Activated T-cell treated with anti-CD3 and anti-CD28 coated beads, Interleukin-2, amount 50 U/mL, for 24 hours (primary cell): ENCODE data around the gene ATP1A1.

Experiments used
- DNase-seq: peaks from one replicate; pipeline ENCODE4 v3.0.0-alpha.2; 2020
- H3K27ac Mint-ChIP-seq: 2 replicates; pipeline ENCODE4 v1.8.0; 2020; ENCODE audit warnings: mild to moderate bottlenecking, mixed read lengths
- H3K27me3 Mint-ChIP-seq: 2 replicates; pipeline ENCODE4 v1.8.0; 2020; ENCODE audit warnings: mixed read lengths
- H3K36me3 Mint-ChIP-seq: 2 replicates; pipeline ENCODE4 v1.8.0; 2020; ENCODE audit warnings: low read depth, mixed read lengths
- H3K4me1 Mint-ChIP-seq: 2 replicates; pipeline ENCODE4 v1.8.0; 2020; ENCODE audit warnings: low read depth, mixed read lengths
- H3K4me3 Mint-ChIP-seq: 2 replicates; pipeline ENCODE4 v1.8.0; 2020; ENCODE audit warnings: mild to moderate bottlenecking, moderate library complexity, mixed read lengths
- H3K9me3 Mint-ChIP-seq: 2 replicates; pipeline ENCODE4 v1.8.0; 2020; ENCODE audit warnings: mixed read lengths

The ATP1A1 gene

DNA sequence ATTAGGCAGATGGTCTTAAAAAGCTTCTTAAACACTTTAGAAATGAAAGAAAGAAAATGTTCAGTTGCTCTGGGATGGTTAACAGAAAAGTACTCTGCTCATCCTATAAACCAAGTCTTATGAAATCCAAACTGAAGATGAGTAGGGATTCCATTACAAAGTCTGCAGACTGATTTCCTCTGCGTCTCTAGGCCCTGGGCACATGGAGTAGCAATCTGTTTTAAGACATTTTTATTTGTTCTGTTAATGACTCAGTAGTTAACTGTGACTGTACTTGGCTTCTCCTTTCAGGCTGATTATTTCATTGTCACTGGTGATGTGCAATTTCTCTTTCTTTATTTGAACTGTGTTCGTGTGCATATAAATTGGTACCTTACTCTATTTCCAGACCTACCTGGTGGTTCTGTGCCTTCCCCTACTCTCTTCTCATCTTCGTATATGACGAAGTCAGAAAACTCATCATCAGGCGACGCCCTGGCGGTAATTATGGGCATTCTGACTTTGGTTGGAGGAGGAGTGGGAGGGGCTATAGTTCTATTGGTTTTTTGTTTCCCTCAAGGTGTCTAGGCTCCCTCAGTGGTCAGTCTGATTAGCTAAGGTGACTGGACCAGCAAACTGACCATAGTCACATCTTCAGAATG is 30.6 kb downstream of the ATP1A1 start:
- Mint-ChIP-seq H3K27ac (peak overlapping the region; percentile 86), H3K9me3 (no peaks in the 10 kb centered on the region), H3K4me1 (peaks cover 32% of the 10 kb centered on the region)

DNA sequence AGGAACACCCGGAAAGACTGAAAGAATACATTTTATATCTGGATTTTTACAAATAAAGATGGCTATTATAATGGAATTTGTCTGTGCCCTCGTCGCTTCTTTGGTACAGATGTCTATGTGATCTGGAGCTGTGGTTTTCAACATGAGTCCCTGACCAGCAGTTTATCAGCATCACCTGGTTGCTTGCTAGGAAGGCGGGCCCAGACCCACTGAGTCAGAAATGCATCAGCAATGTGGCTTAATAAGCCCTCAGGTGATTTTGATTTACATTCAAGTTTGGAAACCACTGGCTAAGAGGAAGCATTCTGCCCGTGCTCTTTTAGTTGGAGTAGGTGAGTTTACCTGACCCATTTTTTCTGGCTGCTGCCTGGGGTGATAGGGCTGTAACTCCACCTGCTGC is 31.7 kb downstream of the ATP1A1 start:
- Mint-ChIP-seq H3K27me3 (no peaks in the 10 kb centered on the region), H3K36me3 (peaks cover 99% of the 10 kb centered on the region), H3K9me3 (no peaks in the 10 kb centered on the region), H3K27ac (peak overlapping the region; percentile 76), H3K4me3 (no peak overlapping the region), H3K4me1 (peaks cover 39% of the 10 kb centered on the region)
- no peak for DNase-seq

More for the DNA sequence above, 30.6 kb downstream of the ATP1A1 start:
- no peaks in the 10 kb centered on the region for H3K27me3 Mint-ChIP-seq
- no peak overlapping the region for H3K4me3 Mint-ChIP-seq
- no peak for DNase-seq
- peaks cover 99% of the 10 kb centered on the region for H3K36me3 Mint-ChIP-seq

DNA sequence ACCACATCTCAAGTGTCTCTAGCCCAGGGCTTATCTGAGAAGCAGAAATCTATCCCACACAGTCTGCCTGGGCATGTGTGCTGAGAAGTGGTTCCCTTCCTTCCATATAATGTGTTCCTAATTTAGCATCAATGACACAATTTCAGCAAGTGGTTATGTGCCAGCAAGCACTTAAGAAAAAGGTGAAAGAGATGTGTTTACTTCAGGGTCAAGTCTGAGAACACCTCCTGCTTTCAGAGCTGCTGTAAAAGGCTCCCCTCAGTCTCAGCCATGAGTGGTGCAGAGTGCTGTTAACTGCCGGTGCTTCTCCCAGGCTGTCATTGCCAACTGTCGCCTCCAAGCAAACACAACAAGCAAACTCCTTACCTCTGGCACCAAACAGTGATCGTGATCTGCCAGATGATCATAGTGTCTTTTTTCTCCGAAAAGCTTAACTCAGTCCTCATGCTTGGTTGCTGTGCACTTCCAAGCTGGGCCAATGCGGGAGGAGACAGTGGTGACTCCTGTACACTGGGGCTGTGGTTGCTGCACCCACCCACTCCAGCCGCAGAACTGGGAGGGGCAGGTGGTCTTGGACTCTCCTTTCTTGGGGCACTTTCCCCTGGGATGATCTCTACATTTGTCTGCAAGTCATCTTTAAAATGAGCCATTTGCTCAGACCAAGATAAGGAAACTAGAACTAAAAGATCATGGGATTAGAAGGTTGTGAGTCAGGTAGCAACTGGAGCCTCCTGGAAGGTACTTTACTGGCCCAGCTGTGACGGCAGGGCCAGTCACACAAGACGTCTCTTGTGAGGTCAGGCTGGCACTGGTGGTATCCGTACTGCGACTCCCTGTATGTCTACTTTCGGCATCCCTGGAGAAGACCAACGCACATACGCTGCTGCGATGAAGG is 32.4 kb downstream of the ATP1A1 start:
- no peak for DNase-seq
- H3K9me3 Mint-ChIP-seq, result no peaks in the 10 kb centered on the region
- H3K36me3 Mint-ChIP-seq, result peaks cover 92% of the 10 kb centered on the region
- peaks cover 36% of the 10 kb centered on the region for H3K4me1 Mint-ChIP-seq
- H3K4me3 Mint-ChIP-seq, result no peak overlapping the region
- peak overlapping the region; percentile 76 for H3K27ac Mint-ChIP-seq
- no peaks in the 10 kb centered on the region for H3K27me3 Mint-ChIP-seq

DNA sequence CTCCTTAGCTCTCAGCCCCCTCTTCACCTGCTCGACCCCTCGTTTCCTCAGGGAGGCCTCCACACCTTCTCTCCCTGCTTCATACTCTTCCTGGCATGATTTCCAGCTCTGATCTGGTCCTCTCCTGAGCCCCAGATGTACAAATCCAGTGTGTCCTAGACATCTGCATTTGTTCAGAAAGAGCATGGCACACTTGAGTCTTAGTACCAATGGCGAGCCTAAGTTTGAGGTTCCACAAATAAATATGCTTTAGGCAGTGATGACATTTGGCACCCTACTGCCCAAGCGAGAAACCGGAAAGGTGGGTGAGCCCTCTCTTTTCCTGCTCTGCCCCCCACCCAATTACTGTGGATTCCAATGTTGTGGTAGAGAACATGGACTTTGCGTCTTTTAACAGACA is 34.0 kb downstream of the ATP1A1 start:
- peaks cover 31% of the 10 kb centered on the region for H3K4me1 Mint-ChIP-seq
- H3K36me3 Mint-ChIP-seq, result peaks cover 76% of the 10 kb centered on the region
- H3K27ac Mint-ChIP-seq, result peak overlapping the region; percentile 42
- H3K27me3 Mint-ChIP-seq, result no peaks in the 10 kb centered on the region
- no peak overlapping the region for H3K4me3 Mint-ChIP-seq
- DNase-seq, result no peak
- H3K9me3 Mint-ChIP-seq, result no peaks in the 10 kb centered on the region

DNA sequence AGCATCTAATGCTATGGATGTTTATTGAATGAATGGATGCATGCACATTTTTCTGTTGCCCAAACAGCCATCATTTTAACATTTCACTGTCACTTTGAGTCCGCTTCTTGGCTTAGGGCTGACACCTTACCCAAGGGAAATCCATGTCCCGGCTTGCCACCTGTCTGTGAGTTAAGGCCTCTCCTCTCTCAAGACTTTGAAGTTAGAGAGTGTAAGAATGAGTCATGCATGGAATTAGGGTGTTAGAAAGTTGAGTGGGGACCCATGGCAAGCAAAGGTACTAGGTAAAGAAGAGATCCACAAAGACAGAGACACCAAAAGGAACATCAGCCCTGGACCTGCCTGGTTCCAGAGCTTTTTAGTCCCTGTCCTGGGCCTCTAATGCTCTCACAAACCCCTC is 35.1 kb downstream of the ATP1A1 start:
- H3K9me3 Mint-ChIP-seq, result no peaks in the 10 kb centered on the region
- peaks cover 65% of the 10 kb centered on the region for H3K36me3 Mint-ChIP-seq
- H3K4me3 Mint-ChIP-seq, result no peak overlapping the region
- no peak for DNase-seq
- peak overlapping the region; percentile 16 for H3K27ac Mint-ChIP-seq
- H3K4me1 Mint-ChIP-seq, result peaks cover 32% of the 10 kb centered on the region
- no peaks in the 10 kb centered on the region for H3K27me3 Mint-ChIP-seq

DNA sequence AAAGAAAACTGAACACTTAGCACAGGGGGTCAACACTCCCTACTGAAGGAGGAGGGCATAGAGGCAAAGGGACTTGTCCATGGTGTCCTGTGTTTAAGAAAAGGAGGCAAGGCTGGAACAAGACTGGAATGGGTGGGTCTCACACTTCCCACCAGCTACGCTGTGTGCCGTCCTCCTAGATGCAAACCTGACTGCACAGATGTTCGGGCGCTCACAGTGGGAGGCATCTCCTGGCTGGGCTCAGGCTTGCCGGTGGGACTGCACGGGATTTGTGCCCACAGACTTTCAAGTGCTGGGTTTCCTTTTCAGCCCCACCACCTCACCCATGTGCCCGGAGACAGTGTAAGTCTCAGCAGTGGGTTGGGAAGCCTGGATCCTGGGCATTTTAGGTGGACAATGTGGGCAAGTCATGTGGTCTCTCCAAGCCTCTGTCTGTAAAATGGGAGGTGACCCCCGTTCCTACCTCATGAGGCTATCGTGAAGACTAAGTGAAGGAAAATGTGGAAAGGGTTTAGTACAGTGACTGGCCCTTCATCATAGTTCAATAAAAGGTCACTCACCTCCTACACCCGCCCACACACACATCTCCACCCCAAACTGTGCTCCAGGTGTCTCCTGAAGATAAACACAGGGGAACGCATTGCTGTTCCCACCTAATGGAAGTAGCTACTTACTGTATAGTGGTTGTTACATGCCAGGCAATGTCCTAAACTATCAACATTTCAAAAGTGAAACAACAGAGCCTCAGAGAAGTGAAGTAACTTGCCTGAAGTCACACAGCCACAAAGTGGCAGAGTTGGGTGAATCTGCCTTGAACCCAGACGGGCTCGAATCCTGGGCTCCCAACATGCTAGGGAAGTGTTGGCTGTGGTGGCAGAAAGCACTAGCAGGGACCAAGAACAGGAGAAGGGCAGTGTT is 36.0 kb downstream of the ATP1A1 start:
- H3K27me3 Mint-ChIP-seq, result no peaks in the 10 kb centered on the region
- H3K4me3 Mint-ChIP-seq, result no peak overlapping the region
- peaks cover 38% of the 10 kb centered on the region for H3K4me1 Mint-ChIP-seq
- H3K27ac Mint-ChIP-seq, result no peak overlapping the region
- peaks cover 56% of the 10 kb centered on the region for H3K36me3 Mint-ChIP-seq
- no peaks in the 10 kb centered on the region for H3K9me3 Mint-ChIP-seq
- DNase-seq, result no peak

DNA sequence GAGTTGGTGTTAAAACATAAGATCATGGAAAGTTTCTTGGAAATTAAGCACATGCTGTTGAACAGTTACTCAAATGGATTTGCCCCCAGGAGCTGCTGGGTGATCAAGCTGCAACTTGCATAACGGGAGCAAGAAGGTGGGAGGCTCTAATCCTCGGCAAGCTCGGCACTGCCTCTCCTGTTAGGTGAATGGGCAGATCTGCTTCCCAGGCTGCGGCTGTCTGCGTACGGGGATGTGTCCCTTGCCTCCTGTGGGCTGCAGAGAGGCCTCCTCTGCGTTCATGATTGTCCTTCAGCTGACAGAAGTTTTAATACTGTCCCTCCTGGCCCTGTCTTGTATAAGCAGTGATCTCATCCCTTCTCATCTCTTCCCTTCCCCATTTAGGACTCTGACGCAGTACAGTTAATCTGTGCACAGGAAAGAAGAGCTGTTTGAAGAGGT is 36.7 kb downstream of the ATP1A1 start:
- DNase-seq, result no peak
- H3K9me3 Mint-ChIP-seq, result no peaks in the 10 kb centered on the region
- H3K27ac Mint-ChIP-seq, result peak overlapping the region; percentile 6
- peaks cover 37% of the 10 kb centered on the region for H3K4me1 Mint-ChIP-seq
- peaks cover 50% of the 10 kb centered on the region for H3K36me3 Mint-ChIP-seq
- no peaks in the 10 kb centered on the region for H3K27me3 Mint-ChIP-seq
- no peak overlapping the region for H3K4me3 Mint-ChIP-seq

DNA sequence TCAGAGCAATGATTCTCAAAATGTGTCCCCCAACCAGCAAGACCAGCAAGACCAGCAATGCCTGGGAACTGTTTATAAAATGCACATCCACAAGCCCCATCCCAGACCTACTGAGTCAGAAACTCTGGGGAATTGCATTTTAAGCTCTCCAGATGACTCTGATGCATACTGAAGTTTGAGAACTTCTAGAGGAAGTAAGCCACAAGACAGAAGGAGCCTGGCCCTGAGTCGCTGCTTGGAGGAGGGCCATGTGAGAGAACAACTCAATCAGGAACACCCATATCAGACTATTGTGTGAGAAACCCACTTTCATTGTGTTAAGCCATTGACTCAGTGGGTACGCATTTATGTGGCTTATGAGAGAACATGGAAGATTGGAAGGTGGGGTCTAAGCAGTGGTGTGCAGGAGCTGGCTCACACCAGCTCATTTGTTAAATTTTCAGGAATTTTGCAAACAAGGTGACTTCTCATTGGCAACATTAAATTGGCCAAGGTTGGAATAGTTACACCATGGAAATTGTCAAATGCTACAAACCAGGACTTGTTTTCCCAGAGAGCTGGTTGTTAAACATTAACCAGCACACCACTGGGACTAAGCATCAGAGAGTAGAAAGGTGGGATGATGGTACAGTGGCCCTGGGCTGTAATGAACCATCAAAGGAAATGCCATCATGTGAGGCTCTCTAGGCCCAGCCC is 38.9 kb downstream of the ATP1A1 start:
- no peak overlapping the region for H3K27ac Mint-ChIP-seq
- DNase-seq, result no peak
- H3K27me3 Mint-ChIP-seq, result no peaks in the 10 kb centered on the region
- H3K4me3 Mint-ChIP-seq, result no peak overlapping the region
- H3K9me3 Mint-ChIP-seq, result no peaks in the 10 kb centered on the region
- H3K36me3 Mint-ChIP-seq, result peaks cover 40% of the 10 kb centered on the region
- H3K4me1 Mint-ChIP-seq, result peaks cover 44% of the 10 kb centered on the region

DNA sequence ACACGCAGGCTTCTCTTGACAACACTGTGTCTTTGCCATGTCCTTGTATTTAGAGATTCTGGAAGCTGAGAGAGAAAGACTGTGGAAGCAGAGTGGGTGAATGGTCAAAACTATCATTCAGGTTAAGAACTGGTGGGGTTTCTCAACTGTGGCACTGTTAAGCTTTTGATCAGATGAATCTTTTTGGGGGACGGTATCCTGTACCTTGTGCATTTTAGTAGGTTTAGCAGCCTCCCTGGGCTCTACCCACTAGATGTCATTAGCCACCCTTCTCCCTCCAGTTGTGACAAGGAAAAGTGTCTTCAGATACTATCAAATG is 39.4 kb downstream of the ATP1A1 start:
- no peak overlapping the region for H3K27ac Mint-ChIP-seq
- no peaks in the 10 kb centered on the region for H3K27me3 Mint-ChIP-seq
- H3K36me3 Mint-ChIP-seq, result peaks cover 35% of the 10 kb centered on the region
- H3K4me1 Mint-ChIP-seq, result peaks cover 46% of the 10 kb centered on the region
- no peak overlapping the region for H3K4me3 Mint-ChIP-seq
- DNase-seq, result no peak
- H3K9me3 Mint-ChIP-seq, result no peaks in the 10 kb centered on the region

DNA sequence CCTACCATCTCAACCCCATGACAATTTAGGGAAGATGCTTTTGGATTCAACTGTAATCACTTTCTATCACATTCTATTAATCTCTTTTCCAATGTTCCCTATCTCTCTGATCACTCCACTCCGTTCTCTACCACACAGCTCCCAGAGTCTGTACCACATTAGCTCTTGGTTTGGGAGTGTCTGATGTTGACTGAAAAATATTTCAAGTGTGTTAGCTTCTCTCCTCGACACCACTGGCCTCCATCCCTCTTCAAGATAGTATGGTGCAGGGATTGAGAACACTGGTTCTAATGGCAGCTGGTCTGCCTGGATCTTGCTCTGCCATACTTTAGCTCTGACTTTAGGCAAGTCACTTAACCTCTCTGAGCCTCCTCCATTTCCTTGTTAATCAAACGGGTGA is 39.9 kb downstream of the ATP1A1 start:
- Mint-ChIP-seq H3K36me3 (peaks cover 32% of the 10 kb centered on the region), H3K27ac (no peak overlapping the region), H3K4me1 (peaks cover 46% of the 10 kb centered on the region), H3K4me3 (no peak overlapping the region), H3K9me3 (no peaks in the 10 kb centered on the region), H3K27me3 (no peaks in the 10 kb centered on the region)
- no peak for DNase-seq

DNA sequence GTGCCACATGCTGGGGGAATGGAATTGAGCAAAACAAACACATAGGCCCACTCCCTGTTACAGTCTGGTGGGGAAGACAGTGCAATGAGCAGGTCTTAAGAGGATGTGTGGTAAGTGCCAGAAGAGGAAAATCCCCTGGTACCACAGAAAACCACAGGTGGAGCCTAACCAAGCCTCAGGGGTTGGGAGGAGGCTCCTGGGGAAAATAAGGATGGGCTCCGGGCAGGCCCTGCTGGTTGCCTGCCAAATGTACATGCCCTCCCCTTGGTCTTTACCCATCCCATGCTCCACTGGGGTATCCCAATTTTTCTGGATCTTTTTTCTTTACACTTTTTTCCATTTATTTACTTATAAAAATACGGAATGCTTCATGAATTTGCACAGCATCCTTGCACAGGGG is 40.4 kb downstream of the ATP1A1 start:
- Mint-ChIP-seq H3K27me3 (no peaks in the 10 kb centered on the region), H3K9me3 (no peaks in the 10 kb centered on the region), H3K36me3 (peaks cover 32% of the 10 kb centered on the region), H3K4me1 (peaks cover 42% of the 10 kb centered on the region), H3K27ac (no peak overlapping the region), H3K4me3 (no peak overlapping the region)
- no peak for DNase-seq

DNA sequence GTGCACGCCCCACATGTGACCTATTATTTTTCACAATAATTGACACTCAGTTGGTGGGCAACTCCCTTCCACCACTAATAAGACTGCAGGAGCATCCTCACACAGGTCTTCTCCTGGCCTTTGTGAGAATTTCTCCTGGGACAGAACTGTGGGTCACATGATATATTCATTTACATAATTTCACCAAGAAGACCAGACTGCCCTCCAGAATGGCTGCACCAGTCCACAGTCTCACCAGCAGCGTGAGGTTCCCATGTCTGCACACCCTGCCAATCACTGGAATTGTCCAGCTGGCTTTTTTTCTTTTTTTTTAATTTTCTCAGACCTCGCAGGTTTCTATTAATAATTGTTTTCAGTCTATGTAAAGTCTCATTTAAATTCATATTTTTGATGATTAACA is 41.3 kb downstream of the ATP1A1 start:
- Mint-ChIP-seq H3K9me3 (no peaks in the 10 kb centered on the region), H3K27me3 (no peaks in the 10 kb centered on the region), H3K36me3 (peaks cover 23% of the 10 kb centered on the region), H3K4me1 (peaks cover 43% of the 10 kb centered on the region), H3K27ac (no peak overlapping the region), H3K4me3 (no peak overlapping the region)
- no peak for DNase-seq

DNA sequence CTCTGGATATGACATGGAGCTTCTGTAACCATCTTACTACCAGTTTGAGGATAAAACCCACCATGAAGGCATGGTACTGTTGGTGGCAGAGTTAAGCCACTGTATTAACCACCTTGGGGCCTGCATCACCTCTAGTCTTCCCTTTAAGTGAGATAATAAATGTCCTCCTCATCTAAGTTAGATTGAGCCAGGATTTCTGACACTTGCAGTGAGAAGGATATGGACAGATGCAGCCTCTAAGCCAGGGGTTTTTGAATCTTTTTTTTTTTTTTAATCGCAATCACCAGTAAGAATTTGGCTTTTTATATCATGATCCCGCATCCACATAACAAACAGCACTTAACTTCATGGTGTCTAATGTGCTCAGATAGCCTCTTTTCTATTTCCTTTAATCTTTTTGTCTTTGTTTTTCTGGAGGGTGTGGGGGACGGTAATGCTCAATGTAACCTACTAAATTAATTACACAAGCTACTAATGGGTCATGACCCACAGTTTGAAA is 42.2 kb downstream of the ATP1A1 start:
- no peak overlapping the region for H3K27ac Mint-ChIP-seq
- peaks cover 48% of the 10 kb centered on the region for H3K4me1 Mint-ChIP-seq
- H3K4me3 Mint-ChIP-seq, result no peak overlapping the region
- H3K9me3 Mint-ChIP-seq, result no peaks in the 10 kb centered on the region
- H3K36me3 Mint-ChIP-seq, result peaks cover 19% of the 10 kb centered on the region
- no peaks in the 10 kb centered on the region for H3K27me3 Mint-ChIP-seq
- DNase-seq, result no peak
